ENCODE measurements around the gene NUDCD2. TPM values are rescaled to one million over a fixed set of nuclear protein-coding genes. Genes with fewer than 3 reads are reported as not detected.

NUDCD2 gene
- total and polyA plus RNA-seq, 7 donors, result 3.8 to 26.3 (median 14.8) TPM

GRCh38 chr5:163463063-163463435, 3.1 kb upstream of the NUDCD2 start:
- ATAC-seq (no peak), DNase-seq (no peak)
- intact Hi-C loops (cut with DNase I), result loop anchor here in 1 of 2 donors (2.0 kb wide), 1 partner anchor 42 kb away; the partner anchor contains the start of gene MAT2B
- Histone ChIP-seq H3K9me3 (no peaks in the 10 kb centered on the region), H3K4me3 (no peak overlapping the region), H3K4me1 (peaks cover 23% of the 10 kb centered on the region), H3K27me3 (ENCODE audit: insufficient read depth in 3 of 3, low read length in 2 of 3) (no peaks in the 10 kb centered on the region), H3K27ac (no peak overlapping the region), H3K36me3 (ENCODE audit: insufficient read depth in 1 of 2, low read depth in 1 of 2) (no peaks in the 10 kb centered on the region)
- TF ChIP-seq CTCF (IDR thresholded peaks at IDR 0.05), result no peak

GRCh38 chr5:163460562-163461171, 765 bp upstream of the NUDCD2 start, which contains the start of gene HMMR:
HMMR (plus strand) TSS chr5:163460632; CDS start chr5:163460693, 61 bp downstream.
- Histone ChIP-seq H3K27ac (peak within 1 kb of the TSS; percentile 95), H3K9me3 (no peaks in the 10 kb centered on the region), H3K4me1 (peaks cover 30% of the 10 kb centered on the region), H3K27me3 (ENCODE audit: insufficient read depth in 3 of 3, low read length in 2 of 3) (no peaks in the 10 kb centered on the region), H3K36me3 (ENCODE audit: insufficient read depth in 1 of 2, low read depth in 1 of 2) (peaks cover 0 to 13% of the 10 kb centered on the region in 2 donors), H3K4me3 (peak within 1 kb of the TSS; percentile 78)
- 0% methylated on average over 23 of the region's 23 CpGs for WGBS, 3 donors
- TF ChIP-seq CTCF (IDR thresholded peaks at IDR 0.05), result no peak
- DNase-seq (no peak), ATAC-seq (no peak)
- intact Hi-C loops (cut with DNase I), result loop anchor here in 1 of 2 donors (2.0 kb wide), 1 partner anchor 44 kb away; the partner anchor contains the start of gene MAT2B

- intact Hi-C loops (cut with DNase I), result loop anchor here in 1 of 2 donors (1.0 kb wide), 1 partner anchor 20 kb away; no protein-coding TSS in a partner anchor
- peak in 3 of 4 donors; percentile 29 to 48 (median 38) for ATAC-seq
- WGBS, 3 donors, result 0% methylated on average over 12 of the region's 12 CpGs
Measured at GRCh38 chr5:163459462-163459818, 462 bp downstream of the NUDCD2 start.

GRCh38 chr5:163458778-163459385, 1.0 kb downstream of the NUDCD2 start:
- WGBS, 3 donors, result 36 to 42% (median 37%) methylated on average over 6 of the region's 6 CpGs
- no peaks in the 10 kb centered on the region for H3K27me3 ChIP-seq (ENCODE audit: insufficient read depth in 3 of 3, low read length in 2 of 3)
- peak overlapping the region; percentile 95 for H3K27ac ChIP-seq
- intact Hi-C loops (cut with DNase I), result loop anchor here in 1 of 2 donors (1.0 kb wide), 1 partner anchor 20 kb away; no protein-coding TSS in a partner anchor
- no peak for TF ChIP-seq CTCF (IDR thresholded peaks at IDR 0.05)
- peaks cover 0 to 31% of the 10 kb centered on the region in 2 donors for H3K36me3 ChIP-seq (ENCODE audit: insufficient read depth in 1 of 2, low read depth in 1 of 2)
- DNase-seq (no peak), ATAC-seq (no peak)
- no peaks in the 10 kb centered on the region for H3K9me3 ChIP-seq
- peak overlapping the region; percentile 78 for H3K4me3 ChIP-seq
- H3K4me1 ChIP-seq, result peaks cover 30% of the 10 kb centered on the region

More at GRCh38 chr5:163459462-163459818, 462 bp downstream of the NUDCD2 start:
- Histone ChIP-seq H3K36me3 (ENCODE audit: insufficient read depth in 1 of 2, low read depth in 1 of 2) (peaks cover 0 to 26% of the 10 kb centered on the region in 2 donors), H3K27ac (peak overlapping the region; percentile 95), H3K9me3 (no peaks in the 10 kb centered on the region), H3K4me1 (peaks cover 30% of the 10 kb centered on the region), H3K4me3 (peak overlapping the region; percentile 78), H3K27me3 (ENCODE audit: insufficient read depth in 3 of 3, low read length in 2 of 3) (no peaks in the 10 kb centered on the region)
- no peak for DNase-seq
- TF ChIP-seq CTCF (IDR thresholded peaks at IDR 0.05), result no peak

All from psoas muscle (tissue), 8 donors.